Measurements from ENCODE around the gene RD3L.

Gene RD3L

DNA sequence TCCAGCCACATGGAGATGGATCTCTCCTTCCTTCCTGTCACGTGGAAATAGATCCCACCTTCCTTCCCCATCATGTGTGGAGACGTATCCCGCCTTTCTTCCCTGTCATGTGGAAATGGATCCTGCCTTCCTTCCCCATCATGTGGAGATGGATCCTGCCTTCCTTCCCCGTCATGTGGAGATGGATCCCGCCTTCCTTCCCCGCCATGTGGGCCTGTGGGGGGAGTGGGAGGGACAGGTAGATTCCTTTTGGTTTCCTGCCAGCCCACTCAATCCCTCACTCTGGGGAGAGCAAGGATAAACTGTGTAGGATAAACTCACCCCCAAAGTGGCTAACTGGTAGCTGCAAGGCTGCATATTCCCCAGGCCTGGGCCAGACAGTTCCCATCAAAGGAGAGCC, 45.8 kb downstream of the RD3L start:
- no peak for DNase-seq (ENCODE audit: low spot score)

GRCh38 chr14:103894723-103895059, 47.6 kb downstream of the RD3L start:
- DNase-seq (ENCODE audit: low spot score), result no peak

DNA sequence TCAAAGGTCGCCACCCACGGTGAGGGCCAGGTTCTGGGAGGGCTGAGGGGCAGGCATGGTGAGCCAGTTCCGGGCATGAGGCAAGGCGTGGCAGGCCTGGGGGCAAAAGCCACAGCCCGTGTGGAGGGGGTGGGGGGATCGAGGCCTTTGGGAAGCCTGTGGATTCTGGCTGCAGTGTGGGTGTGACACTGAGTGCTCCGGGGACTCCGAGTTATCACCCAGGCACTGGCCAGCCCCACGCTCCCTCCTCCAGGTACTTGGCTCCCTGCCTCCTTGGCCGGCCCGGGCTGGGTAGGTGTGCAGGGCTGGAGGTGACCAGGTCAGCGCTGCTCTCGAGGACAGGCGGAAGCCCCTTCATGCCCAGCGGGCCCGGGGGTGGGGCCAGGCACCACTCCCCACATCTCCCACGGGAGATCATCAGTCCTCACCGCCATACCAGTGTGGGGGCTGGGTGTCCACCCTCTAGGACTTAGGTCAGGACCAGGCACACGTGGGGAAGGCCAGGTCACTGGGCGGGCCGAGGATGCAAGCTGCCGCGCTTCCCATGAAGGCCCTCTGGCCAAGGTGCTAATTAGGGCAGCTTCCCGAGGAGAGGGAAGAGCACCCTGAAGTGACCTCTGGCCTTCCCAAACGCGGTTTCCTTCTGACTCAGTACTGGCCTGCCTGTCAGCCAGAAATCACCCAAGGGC, 48.2 kb downstream of the RD3L start:
- no peak for DNase-seq (ENCODE audit: low spot score)

- DNase-seq (ENCODE audit: low spot score), result no peak
Observed at GRCh38 chr14:103892247-103892646, 50.1 kb downstream of the RD3L start.

DNA sequence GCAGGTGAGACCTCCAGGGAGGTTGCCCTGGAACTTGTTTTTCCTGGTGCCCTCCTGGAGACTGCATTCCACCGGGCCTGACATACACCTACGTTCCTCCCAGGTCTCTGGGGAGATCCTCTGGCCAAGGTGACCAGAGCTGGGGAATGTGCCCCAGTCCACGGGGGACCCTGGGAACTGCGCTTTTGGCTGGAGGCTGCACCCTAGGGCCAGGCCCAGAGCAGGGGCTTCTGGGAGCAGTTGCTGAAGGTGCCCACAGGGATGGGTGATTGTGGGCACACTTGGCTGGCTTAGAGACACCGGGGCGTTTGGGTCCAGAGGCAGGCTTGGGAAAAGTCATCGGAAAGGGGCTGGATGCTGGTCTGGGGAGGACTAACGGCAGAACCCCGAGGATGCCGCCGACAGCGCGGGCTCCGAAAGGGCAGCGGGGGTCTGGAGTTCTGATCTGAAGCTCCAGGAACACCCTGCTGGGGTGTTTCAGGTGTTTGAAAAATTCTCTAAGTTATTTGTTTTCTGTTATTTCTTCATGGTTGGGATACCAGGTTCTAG, 50.6 kb downstream of the RD3L start:
- no peak for DNase-seq (ENCODE audit: low spot score)

GRCh38 chr14:103890821-103891666, 51.3 kb downstream of the RD3L start:
- DNase-seq (ENCODE audit: low spot score), result no peak
